Hepatic stellate cell (primary cell): ENCODE data around the gene VPS52.
"Not testable (repeated sequence)": the region's sequence is repeated elsewhere in the genome, so short reads cannot be mapped to it uniquely, and the experiment has no call there.

Experiments
- DNase-seq: peaks from one replicate; pipeline ENCODE4 v3.0.0; 2011; ENCODE audit warnings: low spot score

VPS52 gene

GRCh38 chr6:33301877-33302276 lies 30.2 kb upstream of the VPS52 start:
- DNase-seq: no peak

DNA sequence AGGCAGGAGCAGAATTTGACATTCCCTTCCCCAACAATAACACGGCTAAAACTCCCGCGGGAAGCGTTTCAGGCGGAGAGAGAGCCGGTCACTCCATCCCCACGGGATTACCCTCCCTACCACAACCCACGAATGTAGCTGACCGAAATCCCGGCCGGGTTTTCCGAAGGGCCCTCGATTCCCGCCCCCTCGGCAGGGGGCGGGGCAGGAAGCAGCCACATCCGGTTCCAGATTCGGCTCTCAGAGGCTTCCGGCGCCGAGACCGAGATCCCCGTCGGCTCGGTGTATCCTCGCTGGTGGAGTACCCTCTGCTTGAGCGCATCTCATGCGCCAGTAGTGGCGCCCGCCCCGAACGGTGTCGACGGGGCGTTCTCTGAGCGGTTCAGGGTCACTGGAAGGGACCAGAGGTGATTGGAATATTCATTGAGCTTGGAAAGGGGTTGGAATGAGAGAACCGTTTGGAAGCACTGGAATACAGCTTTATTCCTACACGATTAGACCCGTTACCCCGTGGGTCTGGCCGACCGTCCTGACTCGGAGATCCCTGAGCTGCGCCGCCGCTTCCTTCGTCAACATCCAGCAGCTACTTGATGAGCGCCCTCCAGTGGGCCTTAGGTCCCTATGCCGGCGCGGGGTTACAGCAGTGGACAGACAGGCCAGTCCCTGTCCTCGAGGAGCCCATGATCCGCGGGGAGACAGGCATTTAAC lies 27.7 kb upstream of the VPS52 start:
- DNase-seq: peak; percentile 94

GRCh38 chr6:33298773-33299236 lies 27.1 kb upstream of the VPS52 start, which contains the start of gene RGL2:
Gene RGL2 (minus strand): TSS chr6:33298942. CDS start chr6:33298610, 332 bp downstream.
- peak; percentile 71 for DNase-seq

- DNase-seq: peak; percentile 95
These were observed 26.5 kb upstream of the VPS52 start for GRCh38 chr6:33297956-33298772.

DNA sequence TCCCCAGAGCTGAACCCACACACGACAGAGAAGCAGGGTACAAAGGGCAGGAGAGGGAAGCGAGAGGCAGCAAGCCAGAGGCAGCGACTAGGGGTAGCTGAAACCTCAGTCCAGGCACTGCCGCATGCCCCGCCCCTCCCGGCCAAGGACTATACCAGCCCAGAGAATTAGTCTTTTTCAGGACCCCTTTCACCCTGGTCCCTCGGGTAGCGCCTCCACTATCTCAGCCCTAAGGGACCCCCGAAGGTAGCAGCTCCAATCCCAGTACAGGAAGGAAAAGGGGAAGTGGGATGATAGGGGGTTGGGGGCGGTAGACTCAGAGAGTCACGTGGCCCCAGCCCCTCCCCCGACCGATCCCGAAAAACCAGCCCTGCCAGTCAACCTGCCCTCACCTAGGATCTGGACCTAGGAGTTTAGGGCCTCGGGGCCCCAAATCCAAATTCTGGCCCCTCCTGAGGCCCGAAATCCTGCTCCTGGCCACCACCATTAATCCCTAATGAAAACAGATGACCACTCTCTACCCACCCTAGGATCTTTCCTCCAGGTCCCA lies 25.8 kb upstream of the VPS52 start:
- DNase-seq: no peak

DNA sequence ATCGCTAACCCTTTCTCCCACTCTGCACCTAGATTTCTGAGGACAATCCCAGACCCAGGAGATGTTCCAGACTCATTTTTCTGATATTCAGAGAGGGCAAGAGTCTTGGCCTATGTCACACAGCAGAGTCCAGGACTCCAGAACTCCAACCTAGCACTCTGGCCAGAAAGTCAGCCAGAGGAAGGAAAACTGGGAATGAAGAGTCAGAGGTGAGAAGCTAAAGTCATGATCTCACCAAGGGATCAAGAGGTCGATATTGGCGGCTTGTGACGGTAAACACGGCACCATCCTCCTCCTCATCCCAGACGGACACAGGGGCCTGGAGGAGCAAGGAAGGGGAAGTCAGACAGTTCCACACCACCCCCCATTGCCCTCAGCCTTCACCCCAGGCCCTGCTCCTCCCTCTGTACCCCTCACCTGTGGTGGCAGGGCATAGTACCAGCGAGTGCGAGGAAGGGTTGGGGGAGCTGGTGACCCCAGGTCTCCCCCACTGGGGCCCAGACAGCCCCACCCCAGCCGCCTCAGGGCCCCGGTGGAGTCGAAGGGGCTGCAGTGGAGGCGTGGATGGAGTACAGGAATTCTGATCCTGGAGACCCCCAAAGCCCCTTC lies 25.2 kb upstream of the VPS52 start:
- DNase-seq: no peak

- no peak for DNase-seq
These were observed 24.1 kb upstream of the VPS52 start for GRCh38 chr6:33295621-33296369.

GRCh38 chr6:33294086-33294823 lies 22.6 kb upstream of the VPS52 start:
- no peak for DNase-seq

GRCh38 chr6:33292996-33293682 lies 21.5 kb upstream of the VPS52 start:
- no peak for DNase-seq

DNA sequence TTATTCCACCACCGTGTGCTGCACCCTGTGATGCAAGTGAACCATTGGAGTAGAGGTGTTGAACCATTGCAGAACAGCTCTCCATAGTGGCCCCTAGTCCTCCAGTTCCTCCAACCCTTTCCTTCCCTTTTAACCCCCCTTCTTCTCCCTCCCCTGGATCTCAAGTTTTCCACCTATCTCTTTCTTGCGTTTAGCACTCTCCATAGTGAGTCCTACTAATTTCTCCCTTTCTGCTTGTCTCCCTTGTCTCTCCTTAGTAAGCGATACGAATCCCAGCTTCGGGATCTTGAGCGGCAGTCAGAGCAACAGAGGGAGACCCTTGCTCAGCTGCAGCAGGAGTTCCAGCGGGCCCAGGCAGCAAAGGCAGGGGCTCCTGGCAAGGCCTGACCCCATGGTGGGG lies 18.8 kb upstream of the VPS52 start:
- DNase-seq: no peak

- DNase-seq: peak; percentile 49
These were observed 18.2 kb upstream of the VPS52 start for GRCh38 chr6:33289784-33290315.

DNA sequence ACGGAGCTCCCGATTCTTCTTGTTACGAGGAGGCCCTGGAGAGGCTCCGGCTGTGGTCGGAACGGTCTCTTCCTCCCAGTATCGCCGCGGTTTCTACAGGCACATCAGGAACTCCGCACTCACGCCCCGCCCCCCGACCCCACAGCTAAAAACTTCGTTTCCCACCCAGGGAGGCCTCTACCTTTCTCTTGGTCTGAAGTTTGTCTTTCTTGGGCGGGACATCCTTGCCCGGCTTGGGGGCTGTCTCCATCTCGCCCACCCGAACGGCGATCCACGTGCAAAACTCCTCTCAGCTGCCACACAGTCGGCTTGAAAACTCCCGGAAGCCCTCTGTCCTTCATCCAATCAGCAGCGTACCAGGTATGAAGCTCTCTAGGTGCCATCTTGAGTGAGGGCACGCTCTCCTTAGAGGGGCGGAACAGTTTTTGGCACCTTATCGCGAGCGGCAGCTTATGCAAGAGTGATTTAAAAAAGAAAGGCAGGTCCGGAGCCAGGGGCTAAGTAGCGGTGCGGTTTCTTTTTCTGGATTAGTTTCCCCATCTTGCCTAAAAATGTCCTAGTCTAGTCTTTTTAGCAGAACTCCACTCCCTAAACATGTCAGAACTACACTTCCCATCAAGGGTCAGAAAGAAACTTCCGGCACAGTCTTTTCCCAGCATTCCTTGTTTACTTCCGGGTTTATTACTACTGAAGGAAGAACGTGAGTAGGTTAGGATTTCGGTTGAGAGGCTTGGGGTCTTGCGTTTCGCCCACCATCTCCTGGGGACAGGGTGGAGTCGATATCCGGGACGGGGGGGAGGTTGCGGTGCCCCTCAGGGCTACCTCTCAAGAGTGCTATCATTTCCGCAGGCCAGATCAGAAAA lies 17.5 kb upstream of the VPS52 start, which contains the start of the genes PFDN6 and WDR46:
PFDN6 (plus strand) TSS at position 681 of the 863 bp plus-strand sequence. CDS start 256 bp downstream, outside the sequence.
WDR46 (minus strand) TSS at position 319 of the 863 bp plus-strand sequence; CDS start at position 250, 69 bp downstream.
- peak; percentile 98 for DNase-seq

DNA sequence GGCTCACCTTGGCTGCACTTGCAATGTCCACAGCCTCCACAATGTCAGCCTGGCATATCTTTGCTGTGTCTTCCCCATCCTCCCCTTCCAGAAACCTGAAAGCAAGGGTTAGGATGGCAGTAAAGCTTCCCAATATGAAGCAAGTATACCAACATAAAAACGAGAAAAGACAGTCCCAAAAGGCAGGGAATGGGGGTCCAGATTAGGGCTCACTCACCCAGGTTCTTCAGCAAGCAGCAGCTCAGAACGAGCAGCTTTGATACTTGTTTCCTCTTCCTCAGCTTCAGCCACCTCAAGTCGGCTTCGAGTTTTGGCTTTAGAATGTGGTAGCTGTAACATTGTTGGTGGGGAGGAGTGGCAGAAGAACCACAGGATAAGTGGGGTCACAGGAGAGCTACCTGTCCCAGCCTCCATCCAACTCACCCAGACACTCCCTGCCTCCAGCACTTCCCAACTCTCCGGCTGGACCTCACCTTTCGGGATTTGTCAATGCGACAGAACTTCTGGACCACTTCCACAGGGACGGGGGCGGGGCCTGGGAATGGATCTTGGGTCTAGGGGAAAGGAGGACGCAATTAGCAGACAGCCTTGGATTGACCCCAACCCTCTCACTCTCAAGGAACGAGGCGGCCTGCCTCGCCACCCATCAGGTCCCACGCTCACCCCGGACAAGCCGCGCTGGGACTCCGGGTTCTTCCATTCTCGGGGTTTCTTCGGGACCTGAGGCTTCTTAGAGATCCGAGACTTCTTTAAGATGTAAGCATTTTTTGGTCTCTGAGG lies 16.7 kb upstream of the VPS52 start:
- DNase-seq: no peak

- DNase-seq: no peak
These were observed 15.6 kb upstream of the VPS52 start for GRCh38 chr6:33286946-33287914.

GRCh38 chr6:33285214-33285613 lies 13.5 kb upstream of the VPS52 start:
- DNase-seq: not testable (repeated sequence)

DNA sequence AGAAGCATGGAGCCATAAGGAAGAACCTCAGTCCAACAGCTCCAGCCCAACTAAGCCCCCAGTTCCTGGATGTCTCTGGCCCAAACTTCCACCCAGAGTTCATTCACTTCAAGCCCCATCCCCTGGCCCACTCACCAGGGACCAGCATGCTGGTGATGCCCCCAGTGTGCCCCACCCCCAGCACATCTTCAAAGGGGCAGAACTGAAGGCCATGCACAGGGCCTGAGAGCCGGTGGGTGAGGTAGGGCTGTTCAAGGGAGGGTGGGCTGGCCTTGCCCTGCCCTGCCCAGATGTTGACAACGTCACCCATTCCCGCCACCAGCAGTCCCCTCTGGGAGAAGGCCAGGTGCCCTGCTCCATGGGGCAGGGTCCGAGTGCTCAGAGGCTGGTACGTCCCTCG lies 8.9 kb upstream of the VPS52 start:
- DNase-seq: no peak

GRCh38 chr6:33279971-33280511 lies 8.4 kb upstream of the VPS52 start:
- DNase-seq: peak; percentile 78
